ENCODE measurements around the gene MCM7.

MCM7 gene

DNA sequence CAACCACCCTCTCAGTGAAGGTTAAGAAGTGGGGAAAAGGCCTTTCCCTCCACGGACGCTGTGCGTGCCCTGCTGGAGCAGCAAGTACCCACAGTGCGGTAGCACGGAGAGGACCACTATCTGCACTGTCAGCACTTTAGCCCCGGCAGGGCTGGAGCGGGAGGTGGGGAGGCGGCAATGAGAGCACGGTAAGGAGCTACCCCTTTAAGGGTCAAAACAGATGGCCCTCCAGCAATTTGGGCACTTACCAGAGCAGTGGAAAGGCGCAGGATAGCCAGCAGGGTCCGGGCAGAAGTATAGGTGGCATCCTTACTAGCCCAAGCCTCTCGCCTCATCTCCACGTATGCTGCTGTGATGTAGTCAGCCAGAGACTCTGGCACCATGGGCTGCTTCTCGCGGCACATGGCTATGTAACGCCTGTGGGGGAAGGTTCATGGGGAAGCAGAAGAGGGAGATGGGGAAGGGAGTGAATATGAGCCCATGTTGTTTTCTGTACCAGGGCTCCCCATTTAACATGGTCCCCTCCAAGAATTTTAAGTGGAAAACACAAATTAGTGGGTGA is 7.2 kb downstream of the MCM7 start:
- no peak for DNase-seq (ENCODE audit: low read depth in 2 of 2)

DNA sequence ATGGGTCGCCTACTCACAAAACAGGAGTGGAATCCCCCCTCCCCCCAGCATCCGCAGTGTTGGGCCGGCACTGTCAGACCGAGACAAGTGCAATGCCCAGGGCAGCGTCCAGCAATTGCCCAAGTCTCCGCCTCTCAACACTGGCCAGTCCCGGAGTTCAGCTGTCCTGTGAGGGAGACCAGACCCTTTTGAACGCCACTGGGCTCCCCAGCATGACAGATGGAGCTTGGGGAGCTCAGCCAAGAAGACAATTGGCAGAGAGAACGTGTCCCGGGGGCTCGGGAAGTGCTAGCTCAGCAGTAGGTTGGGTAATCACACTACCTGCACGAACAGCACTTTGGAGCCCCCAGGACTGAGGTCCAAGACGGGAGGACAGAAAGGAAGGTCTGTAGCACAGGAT is 7.7 kb downstream of the MCM7 start:
- DNase-seq (ENCODE audit: low read depth in 2 of 2): no peak

DNA sequence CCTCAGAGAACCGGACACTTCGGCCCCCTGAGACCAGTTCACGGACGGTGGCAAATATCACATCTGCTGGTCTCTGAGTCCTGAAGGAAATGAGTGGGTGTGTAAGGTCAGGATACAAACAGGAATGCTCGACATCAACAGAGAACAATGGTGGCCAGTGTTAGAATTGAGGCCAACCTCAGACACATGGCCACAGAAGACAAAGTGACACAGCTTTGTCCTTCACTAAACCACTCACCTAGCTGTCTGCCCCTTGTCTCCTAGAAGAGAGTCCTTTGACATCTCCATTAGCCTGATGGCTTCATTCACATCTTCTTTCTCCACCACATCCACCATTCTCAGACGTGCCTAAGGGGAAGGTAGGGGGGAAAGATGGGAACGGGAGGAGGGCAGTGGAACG is 8.1 kb downstream of the MCM7 start:
- no peak for DNase-seq (ENCODE audit: low read depth in 2 of 2)

DNA sequence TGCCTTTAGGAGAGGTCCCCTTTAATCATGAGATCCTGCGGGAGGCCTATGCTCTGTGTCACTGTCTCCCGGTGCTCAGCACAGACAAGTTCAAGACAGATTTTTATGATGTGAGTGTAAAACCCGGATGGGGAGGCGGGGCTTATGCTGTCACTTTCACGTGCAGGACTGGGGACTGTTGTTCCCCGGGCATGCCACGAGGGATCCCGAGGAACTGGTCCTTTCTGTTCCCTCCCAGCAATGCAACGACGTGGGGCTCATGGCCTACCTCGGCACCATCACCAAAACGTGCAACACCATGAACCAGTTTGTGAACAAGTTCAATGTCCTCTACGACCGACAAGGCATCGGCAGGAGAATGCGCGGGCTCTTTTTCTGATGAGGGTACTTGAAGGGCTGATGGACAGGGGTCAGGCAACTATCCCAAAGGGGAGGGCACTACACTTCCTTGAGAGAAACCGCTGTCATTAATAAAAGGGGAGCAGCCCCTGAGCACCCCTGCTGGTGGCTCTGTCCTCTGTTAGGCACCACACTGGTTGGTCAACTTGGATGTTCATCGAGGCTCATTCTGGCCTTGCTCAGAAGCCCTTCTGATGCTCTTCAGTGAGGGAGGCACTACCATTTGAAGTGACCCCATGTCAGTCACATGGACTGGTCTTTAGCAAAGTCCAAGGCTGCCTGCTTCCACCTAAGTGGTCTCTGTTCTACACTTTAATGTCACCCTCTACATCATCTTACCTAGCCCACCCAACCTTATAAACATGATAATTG is 9.6 kb downstream of the MCM7 start:
- DNase-seq (ENCODE audit: low read depth in 2 of 2): no peak

DNA sequence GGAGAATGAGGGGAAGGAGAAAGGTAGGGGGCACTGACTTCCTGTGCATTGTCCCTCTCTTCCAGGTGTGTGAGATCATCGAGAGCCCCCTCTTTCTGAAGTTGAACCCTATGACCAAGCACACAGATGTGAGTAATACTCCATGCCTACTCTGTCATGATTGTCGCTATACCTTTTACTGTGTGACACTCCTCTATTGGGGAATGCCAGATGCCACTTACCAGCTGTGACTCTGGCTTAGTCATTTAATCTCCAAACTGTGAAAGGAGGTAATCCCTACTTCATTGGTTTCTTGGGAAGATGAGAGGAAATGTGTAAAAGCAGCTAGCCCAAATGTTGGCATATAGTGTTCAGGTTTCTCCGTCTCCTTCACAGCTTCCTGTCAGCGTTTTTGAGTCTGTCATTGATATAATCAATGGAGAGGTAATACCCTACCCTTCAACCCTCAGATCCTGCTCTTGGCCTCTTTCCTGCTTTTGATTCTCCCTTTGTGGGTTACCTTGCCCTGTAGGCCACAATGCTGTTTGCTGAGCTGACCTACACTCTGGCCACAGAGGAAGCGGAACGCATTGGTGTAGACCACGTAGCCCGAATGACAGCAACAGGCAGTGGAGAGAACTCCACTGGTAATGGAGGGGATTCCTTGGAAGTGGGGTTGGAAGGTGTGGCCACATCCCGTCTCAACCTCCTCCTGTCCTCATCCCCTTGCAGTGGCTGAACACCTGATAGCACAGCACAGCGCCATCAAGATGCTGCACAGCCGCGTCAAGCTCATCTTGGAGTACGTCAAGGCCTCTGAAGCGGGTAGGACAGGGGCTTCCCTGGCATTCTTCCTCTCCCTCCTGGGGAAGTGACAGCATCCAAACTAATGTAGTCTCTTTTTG is 10.4 kb downstream of the MCM7 start:
- DNase-seq (ENCODE audit: low read depth in 2 of 2): no peak

DNA sequence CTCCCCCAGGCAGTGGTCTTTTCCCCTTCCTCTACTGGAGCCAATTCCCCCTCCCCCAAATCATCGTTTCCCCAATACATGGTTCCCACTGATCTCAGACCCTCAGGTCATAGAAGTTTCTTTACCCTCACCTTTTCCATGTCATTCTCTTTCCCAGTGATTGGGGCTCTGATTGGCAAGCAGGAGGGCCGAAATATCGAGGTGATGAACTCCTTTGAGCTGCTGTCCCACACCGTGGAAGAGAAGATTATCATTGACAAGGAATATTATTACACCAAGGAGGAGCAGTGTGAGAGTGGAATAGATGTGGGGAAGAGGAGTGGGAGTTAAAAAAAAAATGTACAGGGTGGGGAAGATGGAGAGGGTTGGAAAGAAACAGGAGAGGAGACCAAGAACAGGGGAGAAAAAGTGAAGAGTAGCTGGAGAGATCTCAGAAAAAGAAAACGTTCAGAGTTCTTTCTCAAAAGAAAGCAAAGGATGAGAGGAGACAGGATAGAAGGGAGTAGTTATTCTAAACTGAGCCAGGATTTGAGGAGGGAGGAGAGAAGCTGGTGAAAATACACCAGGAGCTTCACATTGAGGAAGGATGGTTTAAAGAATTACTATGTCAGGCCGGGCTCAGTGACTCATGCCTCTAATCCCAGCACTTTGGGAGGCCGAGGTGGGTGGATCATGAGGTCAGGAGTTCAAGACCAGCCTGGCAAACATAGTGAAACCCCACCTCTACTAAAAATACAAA is 11.6 kb downstream of the MCM7 start:
- DNase-seq (ENCODE audit: low read depth in 2 of 2): no peak

DNA sequence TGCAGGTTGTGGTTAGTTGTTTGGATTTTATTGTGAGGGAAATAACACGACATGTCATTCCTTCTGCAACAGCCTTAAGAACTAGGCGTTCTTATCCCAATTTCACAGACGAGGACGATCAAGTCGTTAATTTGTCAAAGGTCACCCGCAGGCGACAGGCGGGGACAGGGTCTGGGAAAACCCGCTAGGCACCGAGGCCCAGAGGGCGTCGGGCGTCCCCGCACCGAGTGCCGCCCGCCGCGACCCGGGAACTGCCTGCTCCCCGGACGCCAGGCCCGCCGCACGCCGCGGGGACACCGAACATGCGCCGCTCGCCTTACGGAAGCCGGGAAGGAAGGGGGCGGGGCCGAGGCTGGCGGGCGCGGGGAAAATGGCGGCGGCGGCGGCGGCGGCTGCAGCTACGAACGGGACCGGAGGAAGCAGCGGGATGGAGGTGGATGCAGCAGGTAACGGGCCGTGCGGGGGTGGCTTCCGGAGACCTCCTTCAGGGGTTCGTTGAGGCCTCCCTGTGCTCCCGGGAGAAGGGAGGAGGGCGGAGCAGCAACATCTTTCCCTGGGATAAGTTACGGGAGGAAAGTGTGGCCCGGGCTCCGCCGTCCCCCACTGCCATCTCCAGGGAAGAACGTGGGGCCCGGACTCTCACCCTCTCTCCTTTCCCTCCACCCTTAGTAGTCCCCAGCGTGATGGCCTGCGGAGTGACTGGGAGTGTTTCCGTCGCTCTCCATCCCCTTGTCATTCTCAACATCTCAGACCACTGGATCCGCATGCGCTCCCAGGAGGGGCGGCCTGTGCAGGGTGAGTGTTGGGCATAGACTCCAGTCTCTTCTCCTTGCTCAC is 12.4 kb downstream of the MCM7 start, which contains the start of gene COPS6:
COPS6 (plus strand) TSS at position 349 of the 837 bp plus-strand sequence; CDS start at position 371, 22 bp downstream.
- peak; percentile 85 to 90 for DNase-seq (ENCODE audit: low read depth in 2 of 2)

DNA sequence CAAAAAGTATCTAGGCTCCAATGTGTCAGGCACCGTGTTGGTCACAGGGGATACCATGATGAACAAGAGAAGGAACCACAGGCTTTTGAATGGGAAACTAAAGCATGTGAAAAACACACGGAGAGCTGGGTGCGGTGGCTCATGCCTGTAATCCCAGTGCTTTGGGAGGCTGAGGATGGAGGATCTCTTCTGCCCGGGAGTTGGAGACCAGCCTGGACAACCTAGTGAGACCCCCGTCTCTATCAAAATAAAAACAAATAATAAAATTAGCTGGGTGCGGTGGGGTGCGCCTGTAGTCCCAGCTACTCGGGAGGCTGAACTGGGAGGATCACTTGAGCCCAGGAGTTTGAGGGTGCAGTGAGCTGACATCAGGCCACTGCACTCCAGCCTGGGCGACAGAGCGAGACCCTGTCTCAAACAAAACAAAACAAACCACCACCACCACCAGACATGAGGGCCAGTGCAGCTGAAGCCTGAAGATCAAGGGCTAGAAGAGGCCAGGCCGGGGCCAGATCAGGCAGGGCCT is 13.0 kb downstream of the MCM7 start:
- no peak for DNase-seq (ENCODE audit: low read depth in 2 of 2)

DNA sequence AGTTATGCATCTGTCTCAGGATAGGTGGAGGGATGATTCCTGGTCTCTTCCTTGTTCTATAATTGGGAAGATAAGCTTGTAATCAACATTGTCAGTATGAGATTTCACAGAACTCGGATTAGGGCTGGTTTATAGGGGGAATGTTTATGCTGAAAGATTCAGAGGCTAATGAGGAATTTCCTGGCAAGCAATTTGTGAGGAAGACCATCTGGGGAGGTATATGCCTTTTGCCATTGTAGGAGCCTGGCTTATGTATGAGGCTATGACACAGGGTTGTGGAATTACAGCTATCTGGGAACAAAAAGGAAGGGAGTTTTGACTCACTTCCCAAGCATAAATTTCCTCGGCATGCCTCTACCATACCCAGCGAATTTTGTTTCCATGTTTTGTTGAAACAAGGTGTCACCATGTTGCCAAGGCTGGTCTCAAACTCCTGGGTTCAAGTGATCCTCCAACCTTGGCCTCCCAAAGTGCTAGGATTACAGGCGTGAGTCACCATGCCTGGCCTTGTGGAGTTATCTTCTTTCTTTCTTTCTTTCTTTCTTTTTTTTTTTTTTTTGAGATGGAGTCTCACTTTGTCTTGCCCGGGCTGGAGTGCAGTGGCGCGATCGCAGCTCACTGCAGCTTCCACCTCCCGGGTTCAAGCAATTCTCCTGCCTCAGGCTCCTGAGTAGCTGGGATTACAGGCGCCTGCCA is 14.0 kb downstream of the MCM7 start:
- no peak for DNase-seq (ENCODE audit: low read depth in 2 of 2)

DNA sequence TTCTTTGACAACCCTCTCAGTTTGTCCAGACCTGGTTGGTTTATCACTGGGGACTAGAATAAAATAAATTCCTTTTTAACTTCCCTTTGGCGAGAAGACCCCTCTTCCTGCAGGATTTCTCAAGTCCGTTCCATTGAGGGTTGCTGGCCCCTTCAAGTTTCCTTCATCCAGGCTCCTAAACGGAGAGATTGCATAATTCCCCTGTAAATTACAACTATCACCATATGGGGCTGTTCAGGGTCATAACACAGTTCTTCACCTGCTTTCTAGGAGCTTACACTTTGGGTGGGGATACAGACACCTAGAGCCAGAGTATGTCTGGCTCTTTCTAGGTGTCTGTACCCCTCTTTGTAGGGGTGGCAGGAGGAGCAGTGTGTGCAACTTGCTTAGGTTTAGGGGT is 15.7 kb downstream of the MCM7 start:
- no peak for DNase-seq (ENCODE audit: low read depth in 2 of 2)

DNA sequence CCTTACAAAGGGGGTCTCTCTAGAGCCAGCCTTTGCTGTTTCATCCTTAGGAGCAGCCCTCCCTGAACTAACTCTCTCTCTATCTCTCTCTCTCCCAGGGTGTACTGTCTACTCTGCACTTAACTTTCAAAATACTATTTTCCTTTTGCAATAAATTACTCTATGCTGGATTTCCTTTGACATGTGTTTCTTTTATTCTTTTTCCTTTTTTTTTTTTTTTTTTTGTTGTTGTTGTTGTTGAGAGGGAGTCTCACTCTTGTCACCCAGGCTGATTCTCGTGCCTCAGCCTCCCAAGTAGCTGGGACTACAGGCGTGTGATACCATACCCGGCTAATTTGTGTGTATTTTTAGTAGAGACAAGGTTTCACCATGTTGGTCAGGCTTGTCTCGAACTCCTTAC is 18.2 kb downstream of the MCM7 start:
- DNase-seq (ENCODE audit: low read depth in 2 of 2): no peak

DNA sequence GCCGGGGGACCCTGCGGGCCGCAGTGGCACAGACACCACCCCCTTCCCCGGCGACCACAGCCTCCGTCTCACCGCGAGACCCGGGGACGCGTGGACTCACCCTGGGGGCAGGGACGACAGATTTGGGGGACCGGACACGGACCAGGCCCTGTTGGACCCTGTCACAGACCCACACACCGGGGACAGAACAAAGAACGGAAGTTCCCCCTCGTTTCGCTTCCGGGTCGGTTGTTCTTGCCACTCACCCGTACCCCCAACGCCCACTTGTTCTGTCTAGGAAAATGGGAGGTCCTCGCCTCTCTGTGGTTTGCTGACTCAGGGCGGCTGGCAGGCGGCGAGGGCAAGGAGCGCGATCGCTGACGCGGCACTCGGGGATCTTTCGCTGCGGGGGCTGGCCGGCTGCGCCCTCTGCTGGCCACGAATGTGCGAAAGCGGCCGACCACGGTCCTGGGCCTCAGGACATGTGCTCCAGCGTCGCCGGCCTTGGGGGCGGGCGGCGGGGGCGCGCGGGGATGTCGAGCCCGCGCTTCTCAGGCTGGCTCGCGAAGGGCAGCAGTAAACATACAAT is 19.6 kb downstream of the MCM7 start, which contains the start of gene ZNF3:
ZNF3 (minus strand) TSS at position 189 of the 568 bp plus-strand sequence. CDS start 4,366 bp downstream, outside the sequence.
- DNase-seq (ENCODE audit: low read depth in 2 of 2): peak; percentile 95

DNA sequence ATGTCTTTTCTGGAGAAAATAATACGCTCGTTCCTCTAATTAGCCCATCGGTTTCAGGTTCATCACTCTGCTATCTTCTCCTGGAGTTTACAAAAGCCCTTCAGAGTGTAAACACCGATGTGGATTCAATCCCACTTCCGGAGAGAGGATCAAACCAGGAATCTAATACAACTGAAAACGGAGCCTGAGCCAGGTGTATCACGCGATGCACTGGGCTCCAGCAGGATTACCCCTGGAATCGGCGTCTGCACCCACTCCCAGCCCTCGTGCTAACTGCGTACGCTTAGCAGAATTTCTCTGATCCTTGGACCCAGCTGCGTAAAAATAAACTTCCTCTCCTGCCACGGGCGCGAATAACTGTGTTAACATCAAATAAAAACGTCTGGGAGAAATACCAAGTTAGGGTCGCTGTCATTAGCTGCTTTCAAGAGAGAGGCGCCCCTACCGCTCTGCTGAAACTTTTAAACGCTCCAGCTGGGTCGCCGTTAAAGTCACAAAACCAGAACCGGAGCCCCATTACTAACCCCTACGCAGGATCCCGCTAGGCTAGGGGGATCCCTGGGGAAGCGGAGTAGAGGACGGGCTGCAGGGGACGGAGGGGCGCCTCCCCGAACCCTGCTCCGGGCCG is 20.2 kb downstream of the MCM7 start:
- no peak for DNase-seq (ENCODE audit: low read depth in 2 of 2)

DNA sequence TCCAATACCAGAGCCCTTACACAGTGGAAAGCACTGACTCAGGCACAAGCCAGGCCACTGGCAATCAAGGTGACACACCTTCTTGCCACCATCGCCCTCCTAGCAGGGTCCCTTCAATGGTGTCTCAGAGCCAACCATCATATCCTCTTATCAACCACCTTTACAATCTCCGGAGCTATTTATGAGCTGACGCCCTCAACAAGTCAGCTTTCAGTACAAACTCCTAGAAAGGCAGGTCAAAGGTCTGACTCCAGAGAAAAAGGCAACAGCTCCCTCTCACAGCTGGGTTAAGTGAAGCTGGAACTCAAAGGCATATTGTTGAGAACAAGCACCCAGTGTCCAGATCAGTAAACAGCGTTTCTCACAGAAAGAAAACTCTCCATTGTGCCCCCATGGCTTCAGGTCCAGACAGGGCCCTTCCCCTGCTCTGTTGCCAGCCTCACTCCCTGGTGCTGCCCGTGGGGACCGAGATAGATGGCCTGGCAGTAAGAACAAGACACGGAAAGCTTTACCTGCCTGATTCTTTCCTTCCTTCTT is 22.1 kb downstream of the MCM7 start:
- DNase-seq (ENCODE audit: low read depth in 2 of 2): no peak

DNA sequence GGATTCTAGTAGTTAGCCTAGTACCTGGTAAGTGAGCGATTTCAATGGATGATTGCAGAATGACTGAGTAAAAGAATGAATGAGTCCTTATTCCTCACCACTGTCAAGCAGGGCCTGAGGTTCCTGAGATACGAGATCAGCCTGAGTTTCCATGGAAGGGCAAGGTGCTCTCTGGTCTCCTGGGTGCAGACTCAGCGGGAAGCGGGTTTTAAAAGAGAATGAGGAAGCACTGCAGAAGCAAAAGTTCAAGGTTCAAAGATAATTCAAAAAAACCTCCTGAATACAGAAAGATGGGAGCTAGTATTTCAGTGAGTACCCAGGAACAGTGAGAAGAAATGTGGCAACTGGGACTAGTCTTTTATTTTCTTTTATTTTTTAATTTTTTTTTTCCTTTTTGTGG is 24.0 kb downstream of the MCM7 start:
- no peak for DNase-seq (ENCODE audit: low read depth in 2 of 2)

DNA sequence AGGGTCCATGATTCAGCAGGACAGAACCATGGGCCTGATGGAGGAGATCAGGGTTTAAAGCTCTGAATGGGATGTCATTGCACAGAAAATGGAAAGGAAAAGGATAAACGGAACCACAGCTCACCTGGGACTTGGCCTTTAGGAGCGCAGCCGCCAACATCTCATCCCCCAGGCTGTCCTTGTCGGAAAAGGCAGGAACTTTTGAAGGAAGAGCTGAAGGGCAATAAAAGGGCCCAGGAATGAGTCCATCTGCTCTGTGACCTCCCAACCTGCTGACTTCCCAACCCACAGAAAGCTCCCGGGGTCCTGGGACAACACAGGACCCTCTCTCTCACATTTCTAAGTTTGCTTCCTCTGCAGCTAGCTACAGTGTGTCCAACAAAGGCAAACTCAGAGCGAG is 25.8 kb downstream of the MCM7 start:
- no peak for DNase-seq (ENCODE audit: low read depth in 2 of 2)

DNA sequence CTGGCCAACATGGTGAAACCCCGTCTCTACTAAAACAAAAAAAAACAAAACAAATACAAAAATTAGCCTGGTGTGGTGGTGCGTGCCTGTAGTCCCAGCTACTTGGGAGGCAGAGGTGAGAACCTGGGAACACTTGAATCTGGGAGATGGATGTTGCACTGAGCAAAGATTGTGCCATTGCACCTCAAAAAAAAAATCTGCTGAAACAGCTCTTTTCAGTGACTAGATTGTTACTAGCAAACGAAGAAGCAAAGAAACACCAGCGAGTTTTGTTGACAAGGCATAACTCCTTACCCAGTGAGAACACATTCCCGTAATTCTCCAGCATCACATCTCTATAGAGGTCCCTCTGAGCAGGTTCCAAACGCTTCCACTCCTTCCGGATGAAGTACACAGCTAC is 26.4 kb downstream of the MCM7 start:
- no peak for DNase-seq (ENCODE audit: low read depth in 2 of 2)

DNA sequence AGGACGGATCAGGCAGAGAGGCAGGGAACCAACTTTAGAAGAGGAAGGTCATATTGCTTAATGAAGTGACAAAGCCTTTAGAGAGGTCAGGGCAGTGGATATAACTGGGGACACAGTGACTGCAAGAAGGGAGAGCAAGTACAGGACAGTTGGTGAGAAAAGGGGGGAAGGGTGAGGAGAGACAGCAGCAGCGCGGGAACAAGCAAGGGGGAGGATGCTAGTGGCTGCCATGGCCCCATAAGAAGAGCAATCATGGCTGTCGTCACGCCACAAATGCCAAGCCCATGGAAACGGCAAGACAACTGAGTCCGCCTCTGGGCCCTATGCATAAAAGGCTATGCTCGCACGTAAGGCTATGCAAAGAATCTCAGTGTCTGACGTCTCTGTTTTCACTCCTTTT is 28.7 kb downstream of the MCM7 start:
- no peak for DNase-seq (ENCODE audit: low read depth in 2 of 2)

Data from stimulated activated CD4-positive, alpha-beta T cell treated with anti-CD3 and anti-CD28 coated beads, Interleukin-1b, Interleukin-23, amount 100 ng/mL, for 4 hours (primary cell).